Heart right ventricle (tissue), 16 donors: Measurements from ENCODE around the gene TSTD2. TPM values are rescaled to one million over a fixed set of nuclear protein-coding genes. Genes with fewer than 3 reads are reported as not detected.
A peak's percentile ranks its signal among the peaks of the same experiment; 100 is the strongest.

Experiments used
- ATAC-seq, 8 donors: fragments of 200-7000 bp; cut with Tn5 transposase; one replicate each; pipeline ENCODE4 v1.9.1; 2020; ENCODE audit warnings: mild to moderate bottlenecking in 8 of 8, moderate library complexity in 8 of 8, moderate number of reproducible peaks in 1 of 8
- DNase-seq, 2 donors: peaks; one replicate each; pipeline ENCODE4 v3.0.0-alpha.2; 2020
- H3K27ac ChIP-seq, 10 donors: fragments of 200-600 bp; sonication (generic) in 2 of 10; one replicate each; pipeline versions ENCODE4 v1.5.0 to v1.8.0; 2020 to 2022; ENCODE audit warnings: mild to moderate bottlenecking in 3 of 10
- H3K27me3 ChIP-seq, 7 donors: fragments of 200-600 bp; one replicate each; pipeline ENCODE4 v1.8.0; 2021 to 2022; ENCODE audit warnings: mild to moderate bottlenecking in 2 of 7
- H3K36me3 ChIP-seq, 9 donors: fragments of 200-600 bp; sonication (generic) in 1 of 9; one replicate each; pipeline versions ENCODE4 v1.5.0 to v1.8.0; 2020 to 2022; ENCODE audit warnings: mild to moderate bottlenecking in 2 of 9
- H3K4me1 ChIP-seq, 9 donors: fragments of 200-600 bp; sonication (generic) in 1 of 9; one replicate each; pipeline versions ENCODE4 v1.5.0 to v1.8.0; 2020 to 2022; ENCODE audit warnings: mild to moderate bottlenecking in 4 of 9
- H3K4me3 ChIP-seq, 10 donors: fragments of 200-600 bp; sonication (generic) in 2 of 10; one replicate each; pipeline versions ENCODE4 v1.5.0 to v1.8.0; 2020 to 2022; ENCODE audit warnings: mild to moderate bottlenecking in 7 of 10, moderate library complexity in 2 of 10
- H3K9me3 ChIP-seq, 11 donors: fragments of 200-600 bp in 10 of 11; sonication (generic) in 2 of 11; one replicate each; pipeline versions ENCODE4 v1.5.0 to v1.8.0; 2013 to 2022; ENCODE audit warnings: mild to moderate bottlenecking in 2 of 11, control low read depth in 1 of 11, moderate library complexity in 1 of 11
- WGBS, 2 donors: extraction: QIAGEN DNeasy Blood & Tissue Kit; methylation state at CpG; one replicate each; pipeline ENCODE4 v1.1.7; 2013; ENCODE audit warnings: inconsistent platforms in 1 of 2; 5-methylcytosine and 5-hydroxymethylcytosine counted together
- intact Hi-C, 10 donors: fragments of 100-400 bp; cut with DNase I; formaldehyde crosslinking; loops; one replicate each; pipeline versions ENCODE4 v1.11.1 to v1.14.2; 2022
- polyA plus RNA-seq, 2 donors: library from polyadenylated mRNA; stranded (reverse); fragments of 200-250 nt; gene quantifications; one replicate each; pipeline ENCODE4 v1.2.3, GENCODE V29; 2013
- total RNA-seq, 10 donors: library from RNA; stranded (reverse); fragmentation: NEBNext Ultra II Directional in 3 of 10; extraction: Animal tissue kit (Norgen Biotek cat#: 25700) in 3 of 10; gene quantifications; one replicate each; pipeline versions ENCODE4 v1.2.1 to v1.2.4, GENCODE V29; 2021 to 2023
- TF ChIP-seq, protein P1 (sequence below), 9 donors: fragments of 200-600 bp; sonication (generic) in 2 of 9; IDR thresholded peaks; one replicate each; pipeline versions ENCODE4 v1.5.0 to v1.8.0; 2021 to 2022; ENCODE audit warnings: antibody characterized with exemption in 9 of 9, mild to moderate bottlenecking in 5 of 9, moderate library complexity in 1 of 9
- donor health status: Arrhythmogenic right ventricular cardiomyopathy.
- donor health status: ischemic (EF 13 %, LVEDD 7.1; RV severe dilation, severe dysfunction).
- donor health status: healthy with polysubstance abuse.
- donor health status: DM: no; HTN: yes; CAD: no.
- donor health status: DM: no; HTN: no; CAD: no.
- donor health status: ischemic (EF 25% LVEDD 6.9; RV normal size, moderate dysfunction).
- donor health status: ischemic (EF 25% LVEDD 5.7; RV mildly dilated, moderate dysfunction).
- donor health status: healthy.
- donor health status: DM: yes; HTN: yes; CAD: no.
- donor health status: Ischemic cardiomyopathy.
- donor health status: ischemic (EF 35%, LVEDD 5.7; RV mildly dilated, moderate dysfunction).
- donor health status: nonischemic (EF 11% LVEDD 7.7; RV severe dilation, severe dysfunction).
- donor health status: DM: yes; HTN: yes; CAD: no.
- donor health status: PGD.
- donor health status: ischemic (EF 29% LVEDD 5.4; RV normal size, mild dysfunction).
- donor health status: nonischemic (EF 23%, LVEDD 6.1; RV moderate dilation, normal function).

Gene TSTD2
- total and polyA plus RNA-seq, 12 donors = 8.5 to 29.4 (median 22.8) TPM

DNA sequence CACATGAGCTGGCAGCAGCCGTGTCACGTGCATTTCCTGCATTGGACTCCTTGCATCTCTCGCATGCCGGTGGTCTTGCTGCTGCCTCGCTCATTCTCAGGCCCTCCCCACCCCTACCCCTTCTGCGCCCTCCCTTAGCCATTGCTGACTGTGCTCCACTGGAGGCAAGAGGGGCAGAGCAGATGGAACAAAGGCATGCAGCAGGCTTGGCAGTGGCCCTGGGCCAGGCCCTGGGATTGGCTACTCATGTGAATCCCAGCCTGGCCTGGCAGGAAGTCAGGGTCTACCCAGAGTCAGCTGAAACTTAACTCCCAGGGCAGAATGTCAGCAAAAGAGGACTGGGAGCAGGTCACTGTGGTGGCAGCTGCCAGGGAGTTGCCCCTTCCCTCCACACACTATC is 62.3 kb downstream of the TSTD2 start:
- DNase-seq (peak; percentile 79), ATAC-seq (peak; percentile 85 to 96 (median 92))
- Histone ChIP-seq H3K36me3 (peaks cover 0 to 71% (median 0%) of the 10 kb centered on the region in 9 donors), H3K4me1 (peaks cover 2 to 32% (median 15%) of the 10 kb centered on the region in 9 donors), H3K27ac (peak overlapping the region in 8 of 10 donors; percentile 25 to 76 (median 66)), H3K4me3 (no peak overlapping the region), H3K9me3 (no peaks in the 10 kb centered on the region), H3K27me3 (no peaks in the 10 kb centered on the region)
- intact Hi-C loops = no loop called here
- 41 to 61% methylated on average over 6 of the region's 6 CpGs for WGBS, 2 donors
- TF ChIP-seq, protein P1, sequence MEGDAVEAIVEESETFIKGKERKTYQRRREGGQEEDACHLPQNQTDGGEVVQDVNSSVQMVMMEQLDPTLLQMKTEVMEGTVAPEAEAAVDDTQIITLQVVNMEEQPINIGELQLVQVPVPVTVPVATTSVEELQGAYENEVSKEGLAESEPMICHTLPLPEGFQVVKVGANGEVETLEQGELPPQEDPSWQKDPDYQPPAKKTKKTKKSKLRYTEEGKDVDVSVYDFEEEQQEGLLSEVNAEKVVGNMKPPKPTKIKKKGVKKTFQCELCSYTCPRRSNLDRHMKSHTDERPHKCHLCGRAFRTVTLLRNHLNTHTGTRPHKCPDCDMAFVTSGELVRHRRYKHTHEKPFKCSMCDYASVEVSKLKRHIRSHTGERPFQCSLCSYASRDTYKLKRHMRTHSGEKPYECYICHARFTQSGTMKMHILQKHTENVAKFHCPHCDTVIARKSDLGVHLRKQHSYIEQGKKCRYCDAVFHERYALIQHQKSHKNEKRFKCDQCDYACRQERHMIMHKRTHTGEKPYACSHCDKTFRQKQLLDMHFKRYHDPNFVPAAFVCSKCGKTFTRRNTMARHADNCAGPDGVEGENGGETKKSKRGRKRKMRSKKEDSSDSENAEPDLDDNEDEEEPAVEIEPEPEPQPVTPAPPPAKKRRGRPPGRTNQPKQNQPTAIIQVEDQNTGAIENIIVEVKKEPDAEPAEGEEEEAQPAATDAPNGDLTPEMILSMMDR (IDR thresholded peaks at IDR 0.05) = no peak

DNA sequence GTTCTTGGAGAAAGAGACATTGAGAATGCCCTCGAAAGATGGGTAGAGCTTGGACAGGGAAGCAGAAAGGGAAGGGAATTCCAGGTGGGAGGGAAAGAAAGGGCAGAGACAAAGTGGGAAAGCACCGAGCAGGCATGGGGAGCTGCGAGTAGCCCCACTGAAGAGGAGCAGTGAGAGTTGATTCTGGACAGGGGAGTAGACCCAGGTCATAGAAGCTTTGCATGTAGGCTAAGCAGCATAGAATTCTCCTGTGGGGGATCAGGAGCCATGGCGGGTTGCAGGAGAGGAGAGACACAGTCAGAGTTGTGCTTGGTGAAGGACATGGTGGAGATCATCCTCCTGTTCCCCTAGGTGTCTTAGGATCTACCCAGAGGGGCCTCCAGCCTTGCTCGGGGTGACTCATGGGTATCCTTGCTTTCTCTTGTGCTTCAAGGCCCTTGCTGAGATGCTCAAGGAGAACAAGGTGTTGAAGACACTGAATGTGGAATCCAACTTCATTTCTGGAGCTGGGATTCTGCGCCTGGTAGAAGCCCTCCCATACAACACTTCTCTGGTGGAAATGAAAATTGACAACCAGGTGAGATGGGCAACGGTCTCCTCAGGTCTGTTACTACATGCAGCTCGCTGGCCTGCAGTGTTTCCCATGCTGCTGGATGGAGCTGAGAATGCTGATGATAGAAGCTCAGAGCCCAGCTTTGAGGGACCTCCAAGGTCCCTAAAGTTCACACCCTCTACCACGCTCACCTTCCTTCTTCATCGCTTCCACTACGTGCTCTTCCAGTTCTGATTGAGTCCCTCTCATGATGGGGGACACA is 64.5 kb downstream of the TSTD2 start:
- H3K27me3 ChIP-seq = no peaks in the 10 kb centered on the region
- DNase-seq (no peak), ATAC-seq (no peak)
- H3K9me3 ChIP-seq = no peaks in the 10 kb centered on the region
- intact Hi-C loops = no loop called here
- H3K36me3 ChIP-seq = peaks cover 0 to 57% (median 0%) of the 10 kb centered on the region in 9 donors
- no peak overlapping the region for H3K27ac ChIP-seq
- peaks cover 7 to 49% (median 29%) of the 10 kb centered on the region in 9 donors for H3K4me1 ChIP-seq
- WGBS, 2 donors = 94 to 95% methylated on average over 11 of the region's 11 CpGs
- TF ChIP-seq, protein P1 (IDR thresholded peaks at IDR 0.05) = no peak
- no peak overlapping the region for H3K4me3 ChIP-seq

- Histone ChIP-seq H3K4me3 (no peak overlapping the region), H3K4me1 (peaks cover 7 to 55% (median 36%) of the 10 kb centered on the region in 9 donors), H3K36me3 (peaks cover 0 to 53% (median 0%) of the 10 kb centered on the region in 9 donors), H3K27me3 (no peaks in the 10 kb centered on the region), H3K9me3 (no peaks in the 10 kb centered on the region), H3K27ac (no peak overlapping the region)
- ATAC-seq (no peak), DNase-seq (no peak)
- 45 to 47% methylated on average over 4 of the region's 4 CpGs for WGBS, 2 donors
- TF ChIP-seq, protein P1 (IDR thresholded peaks at IDR 0.05) = no peak
- intact Hi-C loops = no loop called here
Observed at GRCh38 chr9:97567894-97568202, 65.3 kb downstream of the TSTD2 start.

DNA sequence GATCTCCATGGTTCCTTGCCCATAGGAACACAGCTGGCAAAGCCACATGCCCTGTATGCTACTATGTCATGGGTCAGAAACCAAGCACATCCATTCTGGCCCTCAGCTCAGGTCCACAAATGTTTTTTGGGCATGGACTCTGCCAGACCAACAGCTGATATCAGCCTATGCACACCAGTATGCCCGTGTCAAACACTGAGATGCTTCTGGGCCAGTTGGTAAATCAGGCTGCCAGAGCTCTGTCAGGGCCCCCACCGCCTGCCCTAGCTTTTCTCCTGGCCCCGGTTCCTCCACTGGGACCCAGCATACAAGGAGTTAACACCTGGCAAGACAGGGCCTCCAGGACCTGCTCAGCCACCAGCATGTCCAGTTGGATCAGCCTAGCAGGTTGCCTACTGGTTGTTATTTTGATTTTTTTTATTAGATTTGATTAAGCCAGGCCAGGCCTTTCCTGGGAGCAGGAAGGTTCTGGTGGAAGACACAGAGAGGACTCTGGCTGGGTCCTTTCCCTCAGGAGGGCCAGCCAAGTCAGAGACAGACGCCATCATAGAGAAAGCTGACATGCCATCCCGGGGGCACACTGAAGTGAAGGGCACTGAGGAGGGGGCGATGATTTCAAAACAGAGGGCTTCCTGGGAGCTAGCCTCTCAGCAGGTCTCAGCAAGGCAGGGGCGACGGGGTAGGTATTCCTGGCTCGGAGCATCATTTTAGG is 65.8 kb downstream of the TSTD2 start:
- intact Hi-C loops = no loop called here
- TF ChIP-seq, protein P1 (IDR thresholded peaks at IDR 0.05) = no peak
- H3K9me3 ChIP-seq = no peaks in the 10 kb centered on the region
- peaks cover 0 to 53% (median 0%) of the 10 kb centered on the region in 9 donors for H3K36me3 ChIP-seq
- H3K27me3 ChIP-seq = no peaks in the 10 kb centered on the region
- peaks cover 7 to 56% (median 37%) of the 10 kb centered on the region in 9 donors for H3K4me1 ChIP-seq
- H3K4me3 ChIP-seq = no peak overlapping the region
- peak overlapping the region in 1 of 10 donors; percentile 3 for H3K27ac ChIP-seq
- ATAC-seq (no peak), DNase-seq (no peak)
- 69 to 85% methylated on average over 9 of the region's 9 CpGs for WGBS, 2 donors
